Suppressor macrophage (primary cell): Measurements from ENCODE around the gene CALCA.

Source experiments
- DNase-seq, 4 experiments: peaks; one replicate each; pipeline ENCODE4 v3.0.0-alpha.2; 2020 to 2022

The CALCA gene

DNA sequence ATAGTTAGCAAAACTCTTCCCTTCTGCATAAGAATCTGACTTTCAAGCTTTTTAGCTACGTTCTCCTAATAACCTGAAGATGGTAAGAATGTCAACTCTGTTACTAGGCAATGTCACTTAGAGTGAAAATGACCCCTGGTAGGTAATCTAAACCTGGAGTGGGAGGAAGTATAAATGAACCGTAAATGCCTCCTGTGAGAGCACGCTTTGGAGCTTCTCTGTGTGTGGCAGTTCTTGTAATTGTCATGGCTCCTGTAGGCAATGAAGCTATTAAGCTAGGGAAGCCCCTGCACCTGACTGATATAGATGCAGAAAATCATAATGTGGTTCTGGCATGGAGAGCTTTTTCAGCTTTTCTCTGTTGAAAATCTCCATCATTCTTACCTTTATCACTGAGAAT is 29.4 kb downstream of the CALCA start:
- no peak for DNase-seq

DNA sequence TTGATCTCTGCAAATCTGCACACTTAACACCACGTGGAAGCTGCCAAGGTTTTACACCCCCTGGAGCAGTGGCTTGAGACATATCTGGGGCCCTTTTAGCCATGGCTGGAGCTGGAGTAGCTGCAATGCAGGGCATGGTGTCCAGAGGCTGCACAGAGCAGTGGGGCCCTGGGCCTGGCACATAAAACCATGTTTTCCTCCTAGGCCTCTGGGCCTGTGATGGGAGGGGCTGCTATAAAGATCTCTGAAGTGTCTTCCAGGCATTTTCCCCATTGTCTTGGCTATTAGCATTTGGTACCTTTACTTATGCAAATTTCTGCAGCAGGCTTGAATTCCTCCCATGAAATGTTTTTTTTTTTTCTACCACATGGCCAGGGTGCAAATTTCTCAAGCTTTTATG is 33.2 kb downstream of the CALCA start:
- no peak for DNase-seq

DNA sequence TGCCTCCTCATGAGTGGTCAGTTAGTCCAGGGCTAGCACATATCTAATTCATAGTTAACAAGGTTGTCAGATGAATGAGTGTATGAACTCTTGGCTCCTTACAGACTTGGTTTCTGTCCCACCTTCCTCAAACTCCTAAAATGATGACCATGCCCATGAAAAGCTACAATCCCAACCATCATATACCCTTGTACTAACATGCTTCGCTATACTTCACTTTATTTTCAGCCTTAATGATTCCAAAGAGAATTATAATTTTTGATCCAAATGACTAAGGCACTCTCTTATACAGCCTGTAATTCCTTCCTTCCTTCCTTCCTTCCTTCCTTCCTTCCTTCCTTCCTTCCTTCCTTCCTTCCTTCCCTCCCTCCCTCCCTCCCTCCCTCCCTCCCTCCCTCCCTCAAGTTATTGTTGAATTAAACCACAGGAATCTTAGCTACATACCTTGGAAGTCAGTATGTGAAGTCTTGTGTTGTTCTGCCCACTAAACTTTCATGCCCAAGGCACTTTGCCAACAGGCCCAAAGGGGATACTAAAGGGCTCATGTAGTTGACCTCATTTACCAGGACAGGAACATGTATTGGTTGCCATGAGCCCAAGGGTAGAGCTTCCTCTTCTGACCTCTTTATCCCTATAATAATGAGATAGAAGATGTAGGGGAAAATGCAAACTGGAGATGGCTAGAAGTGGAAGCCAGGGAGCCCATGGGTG is 37.4 kb downstream of the CALCA start:
- DNase-seq: no peak

DNA sequence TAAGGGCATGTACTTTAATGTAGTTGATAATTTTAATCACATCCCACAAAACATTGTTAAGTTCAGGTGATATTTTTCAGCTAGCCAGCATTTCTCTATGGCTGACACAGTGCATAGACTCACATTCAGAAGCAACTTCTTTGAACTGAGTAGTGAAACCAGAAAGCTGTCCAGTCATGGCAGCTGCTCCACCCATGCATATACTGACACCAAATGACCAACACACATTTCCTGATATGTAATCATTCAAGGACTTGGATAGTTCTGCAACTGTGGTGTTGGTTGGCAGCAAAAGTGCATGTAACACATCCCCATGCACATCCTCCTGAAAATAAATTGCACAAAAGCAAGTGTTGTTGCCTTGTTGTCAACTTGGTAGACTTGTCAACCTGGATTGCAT is 39.7 kb downstream of the CALCA start:
- no peak for DNase-seq

DNA sequence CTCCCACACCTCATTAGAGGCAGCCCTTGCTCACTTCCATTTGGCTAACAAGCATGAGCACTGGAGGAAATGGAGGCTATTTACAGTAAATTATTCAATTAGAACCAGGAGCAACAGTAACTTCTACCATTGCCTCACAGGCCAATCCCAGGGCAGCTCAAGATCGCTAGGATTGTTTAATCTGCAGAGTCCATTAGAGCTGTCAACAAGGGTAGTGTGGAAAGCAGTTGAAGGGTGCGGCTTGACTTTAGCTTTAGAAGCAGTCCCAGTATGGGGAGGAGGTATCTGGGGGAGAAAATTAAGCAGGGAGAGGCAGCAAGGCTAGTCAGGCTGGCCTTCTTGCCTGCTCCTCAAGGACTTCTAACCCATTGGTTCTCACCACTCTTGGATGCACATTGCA is 41.8 kb downstream of the CALCA start:
- no peak for DNase-seq

DNA sequence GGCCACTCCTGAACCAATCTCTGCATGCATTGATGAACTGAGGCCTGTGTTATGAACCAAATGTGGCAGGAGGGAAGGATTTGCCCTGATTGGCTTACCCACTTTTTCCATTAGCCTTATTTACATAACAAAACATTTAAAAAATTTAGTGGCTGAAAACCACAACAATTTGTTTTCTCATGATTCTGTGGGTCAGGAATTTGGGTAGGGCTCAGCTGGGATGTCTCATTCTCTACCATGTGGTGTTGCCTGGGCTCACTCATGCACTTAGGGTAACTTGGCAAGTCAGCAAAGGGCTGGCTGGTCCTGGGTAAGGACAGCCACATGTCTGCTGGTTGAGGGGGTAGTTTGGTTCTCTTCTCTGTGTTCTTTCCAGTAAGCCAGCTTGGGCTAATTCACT is 45.0 kb downstream of the CALCA start:
- DNase-seq: no peak

DNA sequence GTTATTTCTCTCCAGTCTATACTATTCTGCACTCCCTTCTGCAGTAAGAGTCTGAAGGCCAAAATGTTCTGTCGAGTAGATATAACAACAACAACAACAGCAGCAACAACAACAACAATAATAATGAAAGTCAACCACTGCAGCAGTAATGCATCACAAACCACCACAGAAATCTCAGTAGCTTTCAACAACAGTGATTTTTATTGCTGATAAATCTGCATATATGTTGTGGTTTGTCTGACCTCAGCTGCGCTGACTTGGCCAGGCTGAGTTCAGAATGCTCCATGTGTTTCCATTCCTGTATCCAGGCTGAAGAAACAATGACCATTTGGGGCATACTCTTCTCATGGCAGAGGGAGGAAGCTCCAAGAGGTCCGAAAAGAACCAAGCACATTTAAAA is 47.8 kb downstream of the CALCA start:
- no peak for DNase-seq
